Amniotic stem cell (primary cell): ENCODE results near the gene SYVN1.
A peak's percentile ranks its signal among the peaks of the same experiment; 100 is the strongest.

Source experiments
- DNase-seq: peaks from one replicate; lab custom pipeline; 2025; lab: John Stamatoyannopoulos, UW

SYVN1 gene

GRCh38 chr11:65087827-65088226 is 46.5 kb downstream of the SYVN1 start:
- DNase-seq, result no peak

GRCh38 chr11:65087216-65087615 is 47.1 kb downstream of the SYVN1 start:
- no peak for DNase-seq

DNA sequence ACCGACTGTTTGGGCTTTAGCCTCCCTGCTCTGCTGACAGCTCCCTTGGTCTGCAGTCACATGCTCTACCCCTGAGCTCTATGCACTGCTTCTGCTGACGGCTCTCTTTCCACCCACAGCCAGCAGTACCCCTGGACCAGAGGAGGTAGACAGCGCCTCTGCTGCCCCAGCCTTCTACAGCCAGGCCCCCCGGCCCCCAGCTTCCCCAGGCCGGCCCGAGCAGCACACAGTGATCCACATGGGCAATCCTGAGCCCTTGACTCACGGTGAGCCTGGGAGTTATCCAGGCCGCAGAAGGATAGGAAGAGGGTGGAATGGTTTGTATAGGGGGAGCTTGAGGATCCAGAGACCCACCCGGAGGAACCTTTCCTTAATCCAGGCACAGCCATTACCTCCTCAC is 47.5 kb downstream of the SYVN1 start:
- DNase-seq, result no peak

DNA sequence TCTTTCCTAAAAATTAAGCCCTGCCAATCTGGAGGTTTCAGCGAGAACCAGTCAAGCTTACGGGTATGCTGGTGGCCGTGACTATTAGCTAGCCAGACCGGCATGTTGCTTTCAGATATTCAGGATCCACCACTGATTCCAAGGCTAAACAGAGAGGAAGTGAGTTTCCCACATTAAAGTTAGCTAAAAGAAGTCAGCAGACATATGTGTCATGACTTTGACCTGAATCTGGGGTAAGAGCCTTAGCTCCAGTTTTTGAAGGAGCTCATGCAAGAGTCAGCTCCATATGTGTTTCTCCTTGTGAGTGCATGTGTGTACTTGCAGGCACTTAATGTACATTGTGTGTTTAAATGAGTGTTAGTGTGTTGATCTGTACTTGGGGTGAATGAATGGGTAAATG is 48.9 kb downstream of the SYVN1 start:
- no peak for DNase-seq

DNA sequence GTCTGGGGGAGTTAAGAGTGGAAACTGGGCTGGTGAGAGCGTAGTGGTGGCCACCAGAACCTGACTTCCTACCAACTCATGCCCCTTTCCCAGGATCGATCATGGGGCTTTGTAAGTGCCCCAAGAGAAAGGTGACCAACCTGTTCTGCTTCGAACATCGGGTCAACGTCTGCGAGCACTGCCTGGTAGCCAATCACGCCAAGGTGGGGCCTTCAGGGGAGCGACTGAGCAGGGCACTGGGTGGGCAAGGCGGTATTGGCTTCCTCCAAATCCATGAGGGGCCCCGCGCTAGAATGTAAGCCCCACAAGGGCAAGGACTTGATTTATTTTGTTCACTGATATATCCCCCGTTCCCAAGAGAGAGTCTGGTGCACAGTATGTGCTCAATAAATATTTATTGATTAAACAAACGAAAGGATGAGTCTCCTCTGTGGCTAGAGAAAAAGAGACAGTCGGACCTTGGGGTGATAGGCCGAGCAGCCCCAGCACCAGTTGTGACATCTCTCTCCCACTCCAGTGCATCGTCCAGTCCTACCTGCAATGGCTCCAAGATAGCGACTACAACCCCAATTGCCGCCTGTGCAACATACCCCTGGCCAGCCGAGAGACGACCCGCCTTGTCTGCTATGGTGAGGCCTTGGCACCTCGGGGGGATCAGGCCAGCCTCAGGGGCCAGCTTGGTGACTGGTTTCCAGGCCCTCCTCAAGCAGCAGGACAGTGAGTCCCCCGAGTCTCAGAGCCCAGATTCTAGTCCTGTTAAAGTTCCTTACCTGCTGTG is 49.5 kb downstream of the SYVN1 start:
- DNase-seq, result no peak

DNA sequence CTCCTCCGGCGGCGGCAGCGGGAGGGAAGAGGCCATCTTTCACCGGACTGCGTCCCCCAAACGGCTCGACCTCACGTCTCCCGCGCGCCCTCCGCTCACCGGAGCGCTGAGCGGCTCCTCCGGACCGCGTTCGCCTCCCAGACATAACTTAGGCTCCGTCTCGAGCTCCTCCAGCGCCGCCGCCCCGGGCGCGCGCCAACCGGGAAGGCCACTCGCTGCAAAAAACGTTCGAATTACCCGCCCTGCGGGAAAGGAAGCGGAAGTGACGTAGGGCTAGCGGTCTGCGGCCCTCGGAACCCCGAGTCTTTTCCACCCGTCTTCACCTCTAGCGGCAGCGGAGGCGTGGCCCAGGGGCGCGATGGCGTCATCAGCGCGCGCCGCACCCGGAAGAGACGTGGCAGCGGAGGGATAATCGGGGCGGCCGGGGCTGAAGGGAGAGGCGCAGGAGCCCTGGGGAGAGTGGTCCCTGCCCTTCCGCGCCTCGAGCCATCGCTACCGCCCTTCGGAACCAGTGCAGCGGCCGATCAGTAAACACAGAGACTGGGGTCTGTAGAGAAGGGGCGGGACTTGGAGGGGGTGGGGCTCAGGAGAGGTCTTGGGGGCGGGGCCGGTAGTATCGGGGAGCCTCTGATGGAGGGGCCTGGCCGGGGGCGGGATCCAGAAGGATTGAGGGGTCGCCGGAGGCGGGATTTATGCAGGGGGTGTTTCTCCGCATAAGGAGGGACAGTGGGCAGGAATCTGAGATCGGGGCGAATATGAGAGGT is 50.3 kb downstream of the SYVN1 start, which contains the start of the genes CDCA5 and ZFPL1:
CDCA5 (minus strand) TSS at position 207 of the 764 bp plus-strand sequence; CDS start at position 145, 62 bp downstream.
ZFPL1 (plus strand) TSS at position 389 of the 764 bp plus-strand sequence. CDS start 477 bp downstream, outside the sequence.
- peak; percentile 89 for DNase-seq

- no peak for DNase-seq
Observed at GRCh38 chr11:65083134-65083833, 51.0 kb downstream of the SYVN1 start.

- no peak for DNase-seq
Observed at GRCh38 chr11:65078786-65079342, 55.5 kb downstream of the SYVN1 start.

GRCh38 chr11:65078151-65078550 is 56.2 kb downstream of the SYVN1 start:
- DNase-seq, result no peak

- DNase-seq, result no peak
Observed at GRCh38 chr11:65077451-65077850, 56.9 kb downstream of the SYVN1 start.
